Frontal cortex (tissue), 4 donors: ENCODE data around the gene HIRA. TPM values are rescaled to one million over a fixed set of nuclear protein-coding genes. Genes with fewer than 3 reads are reported as not detected.

Source experiments
- DNase-seq, 2 donors: peaks; one replicate each; pipeline ENCODE4 v3.0.0; 2012; ENCODE audit warnings: low spot score in 2 of 2
- FAIRE-seq: peaks from 2 replicates; lab custom pipeline; 2012; peaks lifted over from hg19 to GRCh38; lab: Jason Lieb, UNC
- total RNA-seq: library from RNA; depleted of rRNA; stranded (reverse); fragments of >200 nt; gene quantifications from one replicate; pipeline ENCODE4 v1.2.3, GENCODE V29; 2014
- donor health status: control.
- donor health status: control.
- donor health status: control.

Gene HIRA
- total RNA-seq, 1 donor from 2014 or later: 21.6 TPM

DNA sequence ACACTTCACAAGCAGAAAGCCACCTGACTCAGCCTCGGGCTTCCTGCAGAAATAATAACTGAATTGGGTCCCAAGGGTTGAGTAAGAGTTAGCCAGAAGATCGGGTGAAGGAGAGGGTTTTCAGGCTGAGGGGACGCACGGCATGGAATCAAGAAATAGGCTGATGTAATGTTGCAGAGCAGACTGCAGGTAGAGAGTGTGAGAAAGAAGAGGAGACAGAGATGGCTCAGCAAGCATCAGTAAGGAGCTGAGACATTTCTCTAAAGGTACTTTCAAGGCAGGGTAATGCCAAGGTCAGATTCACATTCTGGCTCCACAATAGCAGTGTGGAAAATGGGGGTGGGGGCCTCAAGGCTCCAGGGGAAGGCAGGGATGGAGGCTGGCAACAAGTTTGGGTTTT, 18.6 kb downstream of the HIRA start:
- FAIRE-seq (no peak), DNase-seq (no peak)

DNA sequence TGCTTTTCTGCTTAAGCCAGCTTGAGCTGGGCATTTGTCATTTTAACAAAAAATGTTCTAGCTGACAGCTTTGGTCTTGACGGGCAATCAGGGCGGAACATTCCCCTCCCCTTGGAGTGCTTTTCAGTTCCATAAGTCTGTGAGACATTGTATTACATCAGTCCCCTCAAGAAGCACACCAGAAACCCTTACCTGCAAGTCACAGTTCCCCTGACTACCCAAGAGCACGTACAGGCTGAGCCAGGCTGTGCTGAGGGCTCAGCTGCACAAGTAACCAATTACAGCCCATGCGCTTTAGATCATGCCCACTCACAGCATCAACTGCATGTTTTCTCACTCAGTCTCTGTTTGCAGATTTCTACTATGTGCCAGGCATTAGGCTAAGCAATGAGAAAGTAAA, 19.1 kb downstream of the HIRA start:
- no peak for FAIRE-seq

DNA sequence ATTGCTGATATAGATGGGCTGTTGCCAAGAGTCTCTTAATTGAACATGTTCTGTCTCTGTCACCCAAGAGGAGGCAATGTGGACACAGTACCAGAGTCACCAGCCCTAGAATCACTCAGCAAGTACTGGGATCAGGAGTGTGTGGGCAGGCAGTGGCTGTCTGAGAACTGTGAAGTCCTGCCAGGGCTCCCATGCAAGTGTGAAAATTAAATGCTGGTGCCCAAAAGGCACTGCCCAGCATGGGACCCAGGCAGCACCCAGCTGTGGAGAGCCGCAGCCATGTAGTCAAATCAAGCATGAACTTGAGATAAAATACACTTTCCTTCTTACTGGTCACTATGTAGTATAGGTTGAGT, 19.9 kb downstream of the HIRA start:
- DNase-seq: no peak
- no peak for FAIRE-seq

More for the DNA sequence above, 19.1 kb downstream of the HIRA start:
- DNase-seq: no peak

DNA sequence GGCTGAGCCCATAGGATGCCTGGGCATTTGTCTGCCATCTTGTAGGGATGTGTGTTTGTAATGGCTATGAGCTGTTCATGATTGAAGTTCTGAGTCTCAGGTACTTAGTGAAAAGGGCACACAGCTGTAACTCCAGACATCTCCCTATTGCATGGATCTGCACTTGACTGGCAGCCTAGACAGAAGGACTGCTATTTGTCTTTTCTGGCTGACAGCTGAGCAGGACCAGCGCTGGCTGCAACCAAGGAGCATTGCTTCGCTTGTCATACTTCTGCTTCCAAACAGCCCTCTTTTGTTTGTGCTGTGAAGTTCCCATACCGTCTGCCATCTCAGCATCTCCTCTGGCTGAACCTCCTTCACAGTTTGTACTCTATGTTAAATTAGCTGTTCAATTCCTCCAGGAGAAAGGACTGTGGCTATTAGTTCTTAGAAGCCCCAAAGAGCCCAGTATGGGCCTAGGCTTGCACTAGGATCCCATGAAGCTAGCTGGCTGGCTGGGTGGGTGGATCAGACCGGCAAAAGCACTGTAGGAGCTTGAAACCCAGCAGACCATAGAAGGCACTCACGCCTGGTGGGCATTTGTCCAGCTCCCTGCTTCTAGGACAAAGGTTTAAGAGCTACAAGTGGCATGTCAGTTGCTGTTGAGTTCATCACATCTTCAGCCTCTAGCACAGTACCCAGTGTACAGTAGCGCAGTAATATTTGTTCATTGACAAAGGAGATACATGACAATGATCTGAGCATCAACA, 20.4 kb downstream of the HIRA start:
- FAIRE-seq (no peak), DNase-seq (no peak)

DNA sequence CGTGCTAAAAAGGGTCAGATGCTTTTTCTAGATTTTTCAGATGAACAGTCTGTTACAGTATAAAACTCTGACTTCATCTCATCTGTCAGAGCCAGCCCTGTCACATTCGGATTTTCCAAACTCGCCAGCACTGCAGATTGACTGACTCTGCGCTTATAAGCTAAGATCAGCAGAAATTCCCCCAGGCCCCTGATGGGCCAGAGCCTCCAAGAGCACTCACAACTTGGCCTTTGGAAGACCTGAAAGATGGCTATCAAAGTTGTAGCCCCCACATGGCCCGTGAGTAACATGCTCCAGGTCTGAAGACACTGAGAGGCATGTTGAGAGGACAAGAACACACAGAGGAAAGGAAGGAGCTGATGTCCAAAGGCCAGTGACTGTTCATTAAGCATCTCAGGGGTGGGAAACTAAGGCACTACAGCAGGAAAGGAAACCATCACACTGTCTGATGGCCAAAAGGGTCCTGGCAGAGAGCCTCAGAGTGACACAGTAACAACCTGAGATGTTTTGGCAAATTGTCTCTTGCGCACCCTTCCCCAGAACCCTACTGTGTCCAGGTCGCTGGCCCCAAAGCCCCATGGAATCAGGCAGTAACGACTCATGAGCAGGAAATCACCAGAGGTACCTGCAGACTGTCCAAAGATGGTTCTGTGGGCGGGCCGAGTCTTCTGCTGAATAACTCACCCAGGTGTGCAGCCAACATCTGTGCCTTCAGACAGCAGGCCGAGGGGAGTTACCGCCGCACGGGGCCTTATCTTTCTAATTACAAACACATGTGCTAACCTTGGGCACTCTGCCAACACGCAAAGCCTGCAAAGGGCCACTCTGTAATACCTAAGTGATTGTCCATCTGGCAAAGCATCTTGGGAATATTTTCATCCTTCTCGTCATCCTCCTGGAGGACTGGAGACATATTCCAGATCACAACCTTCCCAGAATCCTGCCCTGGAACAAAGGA, 23.6 kb downstream of the HIRA start:
- no peak for DNase-seq

DNA sequence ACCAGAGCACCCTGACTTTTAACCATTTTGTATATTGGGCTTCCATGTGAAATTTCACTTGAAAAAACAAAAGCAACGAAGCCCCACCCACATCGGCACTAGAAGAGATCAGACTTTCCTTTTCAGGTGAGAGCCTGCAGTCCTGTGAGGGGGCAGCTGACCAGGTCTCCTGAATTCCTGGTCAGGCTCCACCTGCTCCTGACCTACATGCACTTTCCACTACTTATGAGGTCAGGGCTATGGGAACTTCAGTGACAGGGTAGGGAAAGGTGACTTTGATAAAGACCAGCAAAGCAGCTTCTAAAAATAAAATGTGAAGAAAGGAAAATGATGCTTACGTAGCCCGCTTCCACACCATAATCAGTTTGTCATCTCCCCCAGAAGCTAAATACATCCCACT, 24.7 kb downstream of the HIRA start:
- DNase-seq: no peak

More for the DNA sequence above, 23.6 kb downstream of the HIRA start:
- FAIRE-seq: no peak

DNA sequence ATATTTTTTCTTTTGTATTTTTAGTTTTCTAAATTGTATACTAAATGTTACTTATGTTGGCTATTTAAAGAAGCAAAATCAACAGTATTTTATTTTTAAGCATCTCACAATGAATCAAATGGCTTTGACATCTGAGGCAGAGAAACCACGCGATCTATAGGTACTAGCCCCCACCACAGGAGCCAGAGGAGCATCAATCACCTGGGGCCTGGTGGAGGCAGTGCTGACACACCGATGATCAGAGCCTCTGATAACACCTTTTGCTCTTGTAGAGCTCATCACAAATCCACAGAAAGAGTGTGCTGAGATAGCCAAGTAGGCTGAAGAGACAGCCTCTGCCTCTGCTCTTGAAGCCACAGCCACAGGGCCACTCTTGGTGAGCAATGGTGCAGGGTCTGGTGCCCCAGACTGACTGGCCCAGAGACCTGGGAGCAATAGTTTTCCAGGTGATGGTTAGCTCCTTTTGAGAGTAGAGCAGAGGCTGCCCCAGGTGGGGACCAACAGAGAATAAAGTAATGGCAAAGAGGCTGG, 25.2 kb downstream of the HIRA start:
- no peak for FAIRE-seq
- DNase-seq: no peak

More for the DNA sequence above, 24.7 kb downstream of the HIRA start:
- no peak for FAIRE-seq

DNA sequence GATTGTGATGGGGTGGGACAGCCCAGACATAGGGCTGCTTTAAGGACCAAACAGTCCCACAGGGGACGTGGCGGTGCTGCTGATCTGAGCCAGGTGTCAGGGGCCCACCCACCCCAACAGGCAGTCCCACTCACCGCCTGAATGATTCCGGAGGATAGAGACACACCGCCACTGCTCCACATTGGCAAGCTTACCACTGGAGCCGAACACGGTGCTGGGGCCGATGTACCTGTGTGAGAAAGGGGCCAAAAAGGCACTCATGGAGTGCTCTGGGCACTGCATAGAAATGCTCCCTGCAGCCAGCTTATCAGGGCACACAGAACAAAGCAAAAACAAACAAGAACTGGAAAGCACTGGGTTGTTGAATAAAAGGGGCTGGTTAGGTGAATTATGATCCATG, 25.9 kb downstream of the HIRA start:
- DNase-seq (no peak), FAIRE-seq (no peak)

DNA sequence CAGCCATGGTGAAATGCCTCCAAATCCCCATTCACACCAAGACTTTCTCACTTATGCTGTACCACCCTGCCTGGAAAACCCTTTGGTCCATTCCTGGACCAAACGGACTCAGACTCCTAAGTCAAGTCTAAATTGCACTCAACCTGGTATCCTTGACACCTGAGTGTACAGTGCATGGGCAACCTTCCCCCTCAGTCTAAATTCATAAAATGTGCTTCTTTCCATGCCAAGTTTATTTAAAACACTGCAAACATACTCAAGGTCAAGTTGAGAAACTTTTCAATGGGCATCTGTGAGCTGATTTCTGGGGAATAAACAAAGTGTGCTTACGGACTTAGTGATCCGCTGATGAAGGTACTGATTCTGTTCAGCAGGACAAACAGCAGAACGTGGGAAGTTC, 26.4 kb downstream of the HIRA start:
- DNase-seq (no peak), FAIRE-seq (no peak)

DNA sequence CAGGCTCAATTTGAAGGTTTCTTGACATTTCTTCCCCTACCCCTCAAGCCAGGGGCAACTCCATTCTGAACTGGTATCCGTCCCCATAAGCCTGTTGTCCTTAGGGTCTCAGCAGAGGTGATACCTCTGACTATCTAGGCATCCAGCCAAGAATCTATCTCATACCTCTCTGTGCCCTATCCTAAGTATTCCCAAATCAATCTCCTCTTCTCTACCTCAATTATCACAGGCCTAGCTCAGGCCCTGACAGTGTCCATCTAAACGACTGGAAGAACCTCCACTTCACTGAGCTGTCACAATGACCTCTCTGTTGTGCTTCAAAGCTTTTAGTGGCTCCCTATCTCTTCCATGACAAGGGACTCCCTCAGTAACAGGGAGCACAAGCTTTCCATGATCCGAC, 26.9 kb downstream of the HIRA start:
- DNase-seq (no peak), FAIRE-seq (no peak)

DNA sequence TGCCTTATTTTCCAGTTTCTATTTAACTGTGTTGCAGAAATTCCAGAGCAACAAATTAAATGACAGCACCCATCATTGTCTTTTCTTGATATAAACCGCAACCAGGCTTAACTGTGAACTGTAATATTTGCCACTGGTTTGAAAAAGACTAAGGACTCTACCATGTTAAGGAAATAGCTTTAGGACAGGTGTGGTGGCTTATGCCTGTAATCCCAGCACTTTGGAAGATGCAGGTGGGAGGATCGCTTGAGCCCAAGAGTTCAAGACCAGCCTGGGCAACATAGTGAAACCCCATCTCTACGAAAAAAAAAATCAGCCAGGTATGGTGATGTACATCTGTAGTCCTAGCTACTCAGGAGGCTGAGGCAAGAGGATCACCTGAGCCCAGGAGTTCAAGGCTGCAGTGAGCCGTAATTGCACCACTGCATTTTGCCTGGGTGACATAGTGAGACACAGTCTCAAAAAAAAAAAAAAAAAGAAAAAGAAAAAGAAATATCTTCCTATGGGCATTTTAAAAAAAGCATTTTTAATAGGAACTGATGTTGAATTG, 28.8 kb downstream of the HIRA start:
- FAIRE-seq: no peak
- no peak for DNase-seq

DNA sequence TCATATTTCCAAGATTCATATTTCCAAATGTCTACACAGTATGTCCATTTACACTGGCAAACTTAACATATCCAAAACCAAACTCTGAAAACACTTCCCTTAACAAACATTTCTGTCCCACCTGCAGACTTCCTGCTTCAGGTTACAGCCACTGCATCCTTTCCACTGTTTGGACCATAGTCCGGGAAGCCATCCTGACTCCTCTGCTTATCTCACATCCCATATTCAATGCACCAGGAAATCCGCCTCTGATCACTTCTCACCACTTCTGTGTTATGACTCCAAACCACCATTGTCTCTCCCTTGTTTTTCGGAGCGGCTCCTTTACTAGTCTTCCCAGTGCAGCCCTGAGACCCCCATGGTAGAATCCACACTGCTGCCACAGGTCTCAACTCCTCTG, 30.1 kb downstream of the HIRA start:
- no peak for FAIRE-seq
- no peak for DNase-seq

DNA sequence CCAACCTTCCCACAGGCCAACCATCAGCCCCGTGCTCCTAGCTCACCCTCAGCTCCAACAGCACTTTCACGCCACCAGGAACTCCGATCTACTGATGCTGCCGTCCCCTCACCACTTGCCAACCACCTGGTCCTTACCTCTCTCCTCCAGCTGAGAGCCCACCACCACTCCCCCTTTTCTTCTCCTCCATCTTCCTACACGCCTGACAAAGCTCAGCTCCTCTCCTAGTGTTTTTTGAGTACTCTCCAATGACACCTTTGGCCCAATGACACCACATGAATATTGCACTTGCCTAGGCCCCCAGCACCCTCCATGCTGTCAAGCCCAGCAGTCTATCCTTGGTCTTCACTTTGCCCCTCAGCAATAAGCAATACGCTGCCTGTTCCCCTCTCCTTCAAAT, 30.7 kb downstream of the HIRA start:
- no peak for FAIRE-seq
- DNase-seq: no peak

DNA sequence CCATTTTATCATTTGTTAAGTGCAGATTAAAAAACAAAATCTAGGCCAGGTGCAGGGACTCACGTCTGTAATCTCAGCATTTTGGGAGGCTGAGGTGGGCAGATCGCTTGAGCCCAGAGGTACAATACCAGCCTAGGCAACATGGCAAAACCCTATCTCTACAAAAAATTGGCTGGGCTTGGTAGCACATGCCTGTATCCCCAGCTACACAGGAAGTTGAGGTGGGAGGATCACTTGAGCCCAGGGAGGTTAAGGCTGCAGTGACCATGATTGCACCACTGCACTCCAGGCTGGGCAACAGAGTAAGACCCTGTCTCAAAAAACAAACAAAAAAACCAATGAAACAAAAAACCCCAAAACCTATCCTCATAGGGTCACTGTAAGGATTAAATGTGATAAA, 32.9 kb downstream of the HIRA start:
- DNase-seq (no peak), FAIRE-seq (no peak)

DNA sequence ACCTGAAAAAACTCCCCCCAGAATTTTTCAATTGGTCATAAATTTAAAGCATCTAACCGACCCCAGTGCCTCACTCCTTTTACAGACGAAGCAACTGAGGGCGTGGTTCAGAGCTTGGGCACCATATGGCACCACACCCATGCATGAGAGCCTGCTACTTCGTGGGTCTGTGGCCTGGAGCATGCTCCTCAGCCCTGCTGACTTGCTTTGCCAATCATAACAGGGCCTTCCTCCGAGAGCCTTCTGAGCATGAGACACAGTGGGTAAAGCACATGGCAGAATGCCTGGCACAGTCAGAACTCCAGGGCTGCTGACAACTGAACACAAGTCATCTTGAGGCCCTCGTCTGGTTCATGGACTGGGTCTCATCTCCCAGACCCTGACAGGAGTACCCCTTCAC, 33.3 kb downstream of the HIRA start:
- DNase-seq (no peak), FAIRE-seq (no peak)

DNA sequence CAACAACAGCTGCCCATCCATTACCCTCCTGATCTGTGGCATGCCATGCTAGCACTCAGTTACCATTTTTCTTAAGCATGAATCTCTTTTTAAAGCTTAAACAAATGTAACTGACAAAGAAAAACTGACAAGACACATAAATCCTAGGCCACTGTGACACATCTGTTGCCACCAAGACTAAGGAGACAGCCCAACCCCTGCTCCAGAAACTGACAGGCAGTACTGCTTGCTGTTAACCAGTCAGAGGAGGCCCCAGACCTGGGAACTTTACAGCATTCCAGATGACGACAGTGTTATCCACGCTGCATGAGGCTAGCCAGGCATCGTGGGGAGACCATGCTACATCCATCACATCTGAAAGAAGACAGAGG, 33.8 kb downstream of the HIRA start:
- DNase-seq (no peak), FAIRE-seq (no peak)

DNA sequence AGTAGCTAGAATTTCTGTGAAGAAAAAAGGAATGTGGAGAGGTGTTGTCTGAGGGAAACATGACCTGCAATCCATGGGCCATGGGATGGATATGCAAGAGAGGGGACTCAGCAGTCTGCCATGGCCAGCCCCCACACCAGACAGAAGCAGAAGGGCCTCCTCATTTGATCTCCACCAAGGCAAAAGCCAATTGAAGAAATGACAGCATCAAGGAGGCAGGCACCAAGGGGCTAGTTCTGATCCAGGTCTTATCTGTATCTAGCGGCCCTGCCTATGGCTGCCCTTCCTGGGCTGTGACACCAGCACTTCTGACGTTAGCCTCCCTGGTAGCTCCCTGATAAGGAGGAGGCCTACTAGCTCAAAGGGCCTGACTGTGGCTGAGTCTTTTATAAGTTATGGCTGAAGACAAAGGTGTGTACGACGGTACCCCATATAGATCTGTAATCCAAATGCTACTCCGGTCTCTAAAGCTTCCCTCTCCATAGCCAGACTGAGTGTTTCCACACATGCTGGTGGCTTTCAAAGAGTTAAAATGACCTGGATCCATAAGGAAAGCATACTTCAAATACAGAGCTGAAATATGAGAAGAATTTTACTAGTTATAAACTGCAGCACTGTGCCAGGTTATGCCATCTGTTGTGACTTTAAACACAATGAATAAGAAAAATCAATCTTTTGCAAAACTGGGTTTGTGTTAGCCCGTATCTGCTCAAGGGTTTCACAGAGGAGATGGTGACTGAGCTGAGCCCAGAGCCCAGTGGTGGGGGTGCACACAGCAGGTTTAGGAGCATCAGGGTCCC, 34.4 kb downstream of the HIRA start:
- FAIRE-seq (no peak), DNase-seq (no peak)

DNA sequence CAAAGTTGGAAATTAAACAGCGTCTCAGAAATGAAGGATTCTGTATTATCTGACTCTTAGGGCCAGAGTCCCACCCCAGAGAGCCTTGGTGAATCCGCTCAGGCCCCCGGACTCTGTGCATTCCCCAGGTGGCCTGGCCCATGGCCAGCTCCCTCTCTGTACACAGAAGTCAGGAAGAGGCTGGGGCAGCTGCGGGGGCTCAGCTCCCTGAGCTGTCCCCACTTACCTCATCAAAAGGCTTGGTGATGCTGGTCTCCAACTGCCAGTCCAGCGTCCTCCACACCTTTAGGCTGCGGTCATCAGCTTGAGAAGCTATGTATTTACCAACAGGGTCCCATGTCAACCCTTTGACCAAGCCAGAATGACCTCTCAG, 35.0 kb downstream of the HIRA start:
- DNase-seq: no peak
- FAIRE-seq: no peak

DNA sequence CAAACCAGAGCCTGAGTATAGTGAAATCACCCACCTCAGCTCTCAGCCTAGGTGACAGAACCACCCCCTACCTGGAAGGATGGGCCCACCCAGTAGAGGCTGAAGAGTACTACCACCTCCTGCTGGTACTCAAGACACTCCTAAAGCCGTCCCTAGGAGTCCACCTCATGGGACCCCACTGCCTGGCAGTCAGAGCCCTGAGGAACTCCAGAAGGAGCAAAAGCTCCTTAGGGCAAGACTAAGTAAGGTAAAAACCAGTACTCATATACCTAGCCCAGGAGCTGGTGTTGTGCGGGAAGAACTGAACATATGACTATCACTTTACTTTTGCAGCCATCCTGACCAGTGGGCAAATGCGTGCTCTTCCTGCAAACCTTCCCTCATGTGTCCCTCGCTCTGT, 36.3 kb downstream of the HIRA start:
- no peak for DNase-seq

More for the DNA sequence above, 36.3 kb downstream of the HIRA start:
- no peak for FAIRE-seq
